ENCODE data around the gene SLC22A13. TPM values are rescaled to one million over a fixed set of nuclear protein-coding genes. Genes with fewer than 3 reads are reported as not detected.
A peak's percentile ranks its signal among the peaks of the same experiment; 100 is the strongest.
"Not testable (repeated sequence)": the region's sequence is repeated elsewhere in the genome, so short reads cannot be mapped to it uniquely, and the experiment has no call there.

Gene SLC22A13
- 0.08 and 0.10 TPM in 2 replicates for total RNA-seq (2014; rRNA removed; shearing (Covaris generic))

GRCh38 chr3:38265604-38266307, at the start of gene SLC22A13:
TSS of gene SLC22A13 (plus strand) at chr3:38265812. CDS start at chr3:38265861, 49 bp downstream.
- DNase-seq: no peak

GRCh38 chr3:38219609-38220197, 45.9 kb upstream of the SLC22A13 start:
- Histone ChIP-seq H3K27me3 (no peaks in the 10 kb centered on the region), H3K4me3 (no peak overlapping the region), H3K36me3 (no peaks in the 10 kb centered on the region), H3K27ac (no peak overlapping the region), H3K9me3 (replicated peaks) (no peaks in the 10 kb centered on the region), H3K4me1 (no peaks in the 10 kb centered on the region)
- no peak for DNase-seq

More at GRCh38 chr3:38265604-38266307, at the start of gene SLC22A13:
- Histone ChIP-seq H3K36me3 (no peaks in the 10 kb centered on the region), H3K9me3 (replicated peaks) (no peaks in the 10 kb centered on the region), H3K27me3 (no peaks in the 10 kb centered on the region), H3K4me1 (no peaks in the 10 kb centered on the region), H3K4me3 (no peak within 1 kb of the TSS), H3K27ac (no peak within 1 kb of the TSS)

- H3K27me3 ChIP-seq: no peaks in the 10 kb centered on the region
- DNase-seq: no peak
- no peak overlapping the region for H3K27ac ChIP-seq
- H3K9me3 ChIP-seq (replicated peaks): no peaks in the 10 kb centered on the region
- no peak overlapping the region for H3K4me3 ChIP-seq
- H3K36me3 ChIP-seq: peaks cover 3% of the 10 kb centered on the region
- H3K4me1 ChIP-seq: no peaks in the 10 kb centered on the region
These were observed 44.6 kb upstream of the SLC22A13 start for GRCh38 chr3:38221005-38221404.

GRCh38 chr3:38222032-38222634, 43.5 kb upstream of the SLC22A13 start:
- H3K27me3 ChIP-seq: no peaks in the 10 kb centered on the region
- no peaks in the 10 kb centered on the region for H3K9me3 ChIP-seq (replicated peaks)
- H3K36me3 ChIP-seq: peaks cover 3% of the 10 kb centered on the region
- DNase-seq: no peak
- no peaks in the 10 kb centered on the region for H3K4me1 ChIP-seq
- no peak overlapping the region for H3K4me3 ChIP-seq
- H3K27ac ChIP-seq: no peak overlapping the region

GRCh38 chr3:38224357-38224756, 41.3 kb upstream of the SLC22A13 start:
- no peak for DNase-seq
- Histone ChIP-seq H3K27ac (no peak overlapping the region), H3K9me3 (replicated peaks) (no peaks in the 10 kb centered on the region), H3K36me3 (peaks cover 3% of the 10 kb centered on the region), H3K4me1 (no peaks in the 10 kb centered on the region), H3K27me3 (no peaks in the 10 kb centered on the region), H3K4me3 (no peak overlapping the region)

- H3K36me3 ChIP-seq: peaks cover 7% of the 10 kb centered on the region
- no peaks in the 10 kb centered on the region for H3K4me1 ChIP-seq
- H3K27ac ChIP-seq: no peak overlapping the region
- no peak overlapping the region for H3K4me3 ChIP-seq
- no peak for DNase-seq
- no peaks in the 10 kb centered on the region for H3K9me3 ChIP-seq (replicated peaks)
- H3K27me3 ChIP-seq: no peaks in the 10 kb centered on the region
These were observed 39.3 kb upstream of the SLC22A13 start for GRCh38 chr3:38226273-38226672.

GRCh38 chr3:38227989-38228388, 37.6 kb upstream of the SLC22A13 start:
- Histone ChIP-seq H3K9me3 (replicated peaks) (no peaks in the 10 kb centered on the region), H3K4me3 (no peak overlapping the region), H3K4me1 (no peaks in the 10 kb centered on the region), H3K27me3 (no peaks in the 10 kb centered on the region), H3K36me3 (peaks cover 11% of the 10 kb centered on the region), H3K27ac (no peak overlapping the region)
- no peak for DNase-seq

- H3K36me3 ChIP-seq: peaks cover 13% of the 10 kb centered on the region
- no peak for DNase-seq
These were observed 36.6 kb upstream of the SLC22A13 start for GRCh38 chr3:38229036-38229435.

GRCh38 chr3:38232701-38233100, 32.9 kb upstream of the SLC22A13 start:
- no peaks in the 10 kb centered on the region for H3K27me3 ChIP-seq
- no peak overlapping the region for H3K27ac ChIP-seq
- H3K4me1 ChIP-seq: no peaks in the 10 kb centered on the region
- H3K4me3 ChIP-seq: no peak overlapping the region
- no peaks in the 10 kb centered on the region for H3K9me3 ChIP-seq (replicated peaks)
- DNase-seq: no peak
- H3K36me3 ChIP-seq: peaks cover 18% of the 10 kb centered on the region

More at GRCh38 chr3:38229036-38229435, 36.6 kb upstream of the SLC22A13 start:
- Histone ChIP-seq H3K4me3 (no peak overlapping the region), H3K27me3 (no peaks in the 10 kb centered on the region), H3K4me1 (no peaks in the 10 kb centered on the region), H3K27ac (no peak overlapping the region), H3K9me3 (replicated peaks) (no peaks in the 10 kb centered on the region)

GRCh38 chr3:38235466-38235865, 30.1 kb upstream of the SLC22A13 start:
- Histone ChIP-seq H3K9me3 (replicated peaks) (no peaks in the 10 kb centered on the region), H3K36me3 (peaks cover 17% of the 10 kb centered on the region), H3K27me3 (no peaks in the 10 kb centered on the region), H3K4me1 (no peaks in the 10 kb centered on the region), H3K27ac (no peak overlapping the region), H3K4me3 (no peak overlapping the region)
- no peak for DNase-seq

- DNase-seq: no peak
- Histone ChIP-seq H3K27me3 (no peaks in the 10 kb centered on the region), H3K4me1 (no peaks in the 10 kb centered on the region), H3K36me3 (peaks cover 11% of the 10 kb centered on the region), H3K4me3 (no peak overlapping the region), H3K9me3 (replicated peaks) (no peaks in the 10 kb centered on the region), H3K27ac (no peak overlapping the region)
These were observed 27.1 kb upstream of the SLC22A13 start for GRCh38 chr3:38238416-38239008.

GRCh38 chr3:38242812-38243211, 22.8 kb upstream of the SLC22A13 start:
- not testable (repeated sequence) for DNase-seq; H3K27me3 ChIP-seq; H3K9me3 ChIP-seq (replicated peaks); H3K27ac ChIP-seq; H3K4me1 ChIP-seq; H3K36me3 ChIP-seq; H3K4me3 ChIP-seq

GRCh38 chr3:38245930-38246329, 19.7 kb upstream of the SLC22A13 start:
- Histone ChIP-seq H3K4me3 (no peak overlapping the region), H3K27me3 (no peaks in the 10 kb centered on the region), H3K4me1 (no peaks in the 10 kb centered on the region), H3K36me3 (peaks cover 2% of the 10 kb centered on the region; the same call in 1 of the 2 replicates), H3K9me3 (replicated peaks) (no peaks in the 10 kb centered on the region), H3K27ac (no peak overlapping the region)
- no peak for DNase-seq

- no peaks in the 10 kb centered on the region for H3K9me3 ChIP-seq (replicated peaks)
- DNase-seq: peak; percentile 3 to 26
- H3K27me3 ChIP-seq: no peaks in the 10 kb centered on the region
- peak overlapping the region; percentile 28; the same call in 1 of the 2 replicates for H3K27ac ChIP-seq
- no peak overlapping the region for H3K4me3 ChIP-seq
- no peaks in the 10 kb centered on the region for H3K4me1 ChIP-seq
- peaks cover 2% of the 10 kb centered on the region; the same call in 1 of the 2 replicates for H3K36me3 ChIP-seq
These were observed 18.1 kb upstream of the SLC22A13 start for GRCh38 chr3:38247366-38248035.

Measured in SJCRH30 (cell line).